Peyer's patch (tissue), 4 donors: ENCODE measurements around the gene PTTG2. TPM values are rescaled to one million over a fixed set of nuclear protein-coding genes. Genes with fewer than 3 reads are reported as not detected.
A peak's percentile ranks its signal among the peaks of the same experiment; 100 is the strongest.

ENCODE experiments used
- DNase-seq, 3 donors: peaks; one replicate each; pipeline ENCODE4 v3.0.0-alpha.2; 2017 to 2019
- H3K27ac ChIP-seq, 4 donors: fragments of 200-600 bp; sonication (generic); one replicate each; pipeline ENCODE4 v1.5.1; 2016 to 2019
- H3K27me3 ChIP-seq, 2 donors: fragments of 200-600 bp; sonication (generic); one replicate each; pipeline ENCODE4 v1.5.1; 2019
- H3K36me3 ChIP-seq, 3 donors: fragments of 200-600 bp; sonication (generic); one replicate each; pipeline ENCODE4 v1.5.1; 2016 to 2019
- H3K4me1 ChIP-seq, 4 donors: fragments of 200-600 bp; sonication (generic); one replicate each; pipeline ENCODE4 v1.5.1; 2016 to 2019
- H3K4me3 ChIP-seq, 4 donors: fragments of 200-600 bp; sonication (generic); 1 replicate in 3 of 4; 2 replicates in 1 of 4; pipeline ENCODE4 v1.5.1; 2016 to 2019; ENCODE audit warnings: mild to moderate bottlenecking in 1 of 4
- H3K9me3 ChIP-seq, 4 donors: fragments of 200-600 bp; sonication (generic); one replicate each; pipeline ENCODE4 v1.5.1; 2016 to 2019; ENCODE audit warnings: mild to moderate bottlenecking in 1 of 4
- POLR2A ChIP-seq, 2 donors: fragments of 450-650 bp; IDR thresholded peaks; one replicate each; pipeline ENCODE4 v1.5.1; 2017; ENCODE audit warnings: antibody characterized with exemption in 2 of 2, mild to moderate bottlenecking in 2 of 2, moderate library complexity in 2 of 2
- total RNA-seq, 4 donors: library from RNA; depleted of rRNA; stranded (reverse); fragments of >200 nt; gene quantifications; one replicate each; pipeline ENCODE4 v1.1.0, GENCODE V29; 2016
- TF ChIP-seq, protein P1 (sequence below), 6 experiments: fragments of 450-650 bp in 4 of 6; fragments of 200-600 bp in 2 of 6; sonication (generic) in 1 of 6; IDR thresholded peaks; one replicate each; pipeline ENCODE4 v1.5.1; 2017 to 2019; ENCODE audit warnings: antibody characterized with exemption in 6 of 6, mild to moderate bottlenecking in 3 of 6, moderate library complexity in 1 of 6

Gene PTTG2
- total RNA-seq, 4 donors from 2014 or later: 2.5 to 8.3 TPM; not detected in 2

DNA sequence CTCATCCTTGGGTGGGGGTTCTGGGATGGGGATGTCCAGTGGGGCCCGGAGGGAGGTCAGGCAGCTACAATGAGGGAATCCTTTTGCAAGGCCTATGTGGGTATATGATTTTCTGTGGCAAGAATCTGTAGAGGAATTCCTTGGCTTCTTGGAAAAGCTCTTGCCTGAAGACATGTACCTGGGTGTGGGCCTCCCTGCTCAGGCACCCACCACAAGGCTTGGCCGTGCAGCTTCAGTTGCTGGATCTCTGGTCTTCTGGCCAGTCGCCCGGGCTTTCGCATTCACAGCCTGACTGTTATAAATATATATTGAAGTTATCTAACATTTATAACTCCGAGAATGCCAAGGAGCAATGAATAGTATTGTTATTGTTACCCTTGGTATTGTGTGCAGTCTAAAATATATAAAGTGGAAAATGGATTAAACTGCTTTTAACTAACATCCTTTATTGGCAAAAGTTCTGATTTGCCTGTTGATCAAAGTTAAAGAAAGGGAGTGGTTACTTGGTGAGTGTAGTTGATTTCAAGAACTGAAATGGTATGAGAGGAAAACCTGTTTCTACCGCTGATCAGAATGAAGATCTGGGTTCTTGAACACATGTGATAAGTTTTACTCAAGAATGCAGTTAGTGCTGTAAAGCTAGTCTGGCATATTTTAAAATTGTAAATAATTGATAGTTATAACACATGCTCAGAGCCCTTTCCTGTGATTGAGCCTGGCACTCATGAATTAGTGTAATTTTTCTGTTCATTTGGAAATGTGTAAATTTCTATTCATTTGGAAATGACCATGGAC is 36.0 kb downstream of the PTTG2 start:
- Histone ChIP-seq H3K27me3 (no peaks in the 10 kb centered on the region), H3K4me3 (no peak overlapping the region), H3K4me1 (peaks cover 0 to 28% (median 0%) of the 10 kb centered on the region in 4 donors), H3K27ac (no peak overlapping the region), H3K36me3 (no peaks in the 10 kb centered on the region), H3K9me3 (no peaks in the 10 kb centered on the region)
- TF ChIP-seq, protein P1, sequence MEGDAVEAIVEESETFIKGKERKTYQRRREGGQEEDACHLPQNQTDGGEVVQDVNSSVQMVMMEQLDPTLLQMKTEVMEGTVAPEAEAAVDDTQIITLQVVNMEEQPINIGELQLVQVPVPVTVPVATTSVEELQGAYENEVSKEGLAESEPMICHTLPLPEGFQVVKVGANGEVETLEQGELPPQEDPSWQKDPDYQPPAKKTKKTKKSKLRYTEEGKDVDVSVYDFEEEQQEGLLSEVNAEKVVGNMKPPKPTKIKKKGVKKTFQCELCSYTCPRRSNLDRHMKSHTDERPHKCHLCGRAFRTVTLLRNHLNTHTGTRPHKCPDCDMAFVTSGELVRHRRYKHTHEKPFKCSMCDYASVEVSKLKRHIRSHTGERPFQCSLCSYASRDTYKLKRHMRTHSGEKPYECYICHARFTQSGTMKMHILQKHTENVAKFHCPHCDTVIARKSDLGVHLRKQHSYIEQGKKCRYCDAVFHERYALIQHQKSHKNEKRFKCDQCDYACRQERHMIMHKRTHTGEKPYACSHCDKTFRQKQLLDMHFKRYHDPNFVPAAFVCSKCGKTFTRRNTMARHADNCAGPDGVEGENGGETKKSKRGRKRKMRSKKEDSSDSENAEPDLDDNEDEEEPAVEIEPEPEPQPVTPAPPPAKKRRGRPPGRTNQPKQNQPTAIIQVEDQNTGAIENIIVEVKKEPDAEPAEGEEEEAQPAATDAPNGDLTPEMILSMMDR (IDR thresholded peaks at IDR 0.05): no peak
- no peak for TF ChIP-seq POLR2A (IDR thresholded peaks at IDR 0.05)
- peak in 1 of 3 donors; percentile 61 for DNase-seq

DNA sequence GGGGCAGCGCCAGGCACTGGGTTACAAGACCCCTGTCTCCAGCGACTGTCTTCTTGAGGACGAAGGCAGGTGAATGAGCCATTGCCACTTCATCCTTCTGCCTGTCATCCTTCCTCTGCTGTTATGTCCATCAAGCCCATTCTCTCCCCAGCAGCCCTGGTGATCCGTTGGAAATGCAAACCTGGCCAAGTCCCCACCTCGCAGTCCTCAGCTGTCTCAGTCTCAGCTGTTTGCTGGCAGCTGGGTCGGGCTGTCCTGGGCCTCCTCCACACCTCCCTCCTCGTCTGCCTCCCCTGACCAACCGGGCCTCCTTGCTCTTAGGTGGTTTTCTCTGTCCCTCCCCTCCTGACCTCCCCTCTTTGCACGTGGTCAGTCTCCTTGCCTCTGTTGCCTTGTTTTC is 38.0 kb downstream of the PTTG2 start:
- peaks cover 0 to 23% (median 0%) of the 10 kb centered on the region in 4 donors for H3K4me1 ChIP-seq
- no peak overlapping the region for H3K27ac ChIP-seq
- no peaks in the 10 kb centered on the region for H3K27me3 ChIP-seq
- H3K9me3 ChIP-seq: no peaks in the 10 kb centered on the region
- TF ChIP-seq, protein P1 (IDR thresholded peaks at IDR 0.05): no peak
- TF ChIP-seq POLR2A (IDR thresholded peaks at IDR 0.05): no peak
- H3K4me3 ChIP-seq: no peak overlapping the region
- no peaks in the 10 kb centered on the region for H3K36me3 ChIP-seq
- DNase-seq: no peak

DNA sequence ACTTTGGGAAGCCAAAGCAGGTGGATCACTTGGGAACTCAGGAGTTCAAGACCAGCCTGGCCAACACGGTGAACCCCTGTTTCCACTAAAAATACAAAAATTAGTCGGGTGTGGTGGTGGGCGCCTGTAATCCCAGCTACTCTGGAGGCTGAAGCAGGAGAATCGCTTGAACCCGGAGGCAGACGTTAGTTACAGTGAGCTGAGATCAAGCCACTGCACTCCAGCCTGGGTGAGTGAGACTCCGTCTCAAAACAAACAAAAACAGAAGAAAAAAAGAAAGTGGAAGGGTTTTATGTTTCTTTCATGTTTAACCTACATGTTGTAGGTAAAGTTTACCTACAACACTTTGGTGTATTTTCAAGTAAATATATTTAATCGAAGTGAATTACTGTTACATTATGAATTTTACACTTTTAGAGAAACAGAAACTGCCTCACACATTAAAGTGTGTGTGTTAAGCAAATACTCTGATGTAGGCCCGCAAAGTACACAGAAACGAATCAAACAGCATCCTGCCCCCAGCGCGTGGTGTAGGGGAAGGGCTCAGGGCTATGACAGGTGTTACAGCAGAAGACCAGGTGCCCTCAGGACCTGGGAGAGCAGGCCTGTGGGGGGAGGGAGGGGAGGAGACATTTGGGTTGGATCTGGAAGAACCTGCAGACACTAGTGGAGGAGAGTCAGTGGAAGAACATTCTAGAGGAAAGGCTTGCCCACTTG is 39.0 kb downstream of the PTTG2 start:
- TF ChIP-seq, protein P1 (IDR thresholded peaks at IDR 0.05): no peak
- no peak for TF ChIP-seq POLR2A (IDR thresholded peaks at IDR 0.05)
- Histone ChIP-seq H3K9me3 (no peaks in the 10 kb centered on the region), H3K4me3 (no peak overlapping the region), H3K27ac (no peak overlapping the region), H3K4me1 (peaks cover 0 to 23% (median 0%) of the 10 kb centered on the region in 4 donors), H3K27me3 (no peaks in the 10 kb centered on the region), H3K36me3 (no peaks in the 10 kb centered on the region)
- no peak for DNase-seq

DNA sequence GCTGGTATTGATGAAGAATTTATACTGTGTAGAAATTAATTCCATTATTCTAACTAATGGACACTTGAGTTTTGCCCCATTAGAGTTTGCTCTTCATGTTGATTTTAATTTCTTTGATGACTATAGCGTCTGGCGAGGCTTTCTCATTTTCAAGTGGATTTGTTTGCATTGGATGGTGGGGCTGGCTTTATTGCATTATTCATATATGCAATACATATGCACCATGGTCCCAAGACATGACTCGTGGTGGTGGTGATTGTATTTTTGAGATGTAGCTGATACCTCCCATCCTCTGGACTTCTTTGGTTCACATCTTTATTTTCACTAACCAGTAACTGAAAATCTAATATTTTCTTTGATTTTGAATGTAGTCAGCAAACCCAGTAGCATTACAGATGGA is 39.8 kb downstream of the PTTG2 start:
- Histone ChIP-seq H3K27me3 (no peaks in the 10 kb centered on the region), H3K36me3 (no peaks in the 10 kb centered on the region), H3K4me3 (no peak overlapping the region), H3K27ac (no peak overlapping the region), H3K9me3 (no peaks in the 10 kb centered on the region), H3K4me1 (peaks cover 0 to 21% (median 0%) of the 10 kb centered on the region in 4 donors)
- TF ChIP-seq, protein P1 (IDR thresholded peaks at IDR 0.05): no peak
- no peak for TF ChIP-seq POLR2A (IDR thresholded peaks at IDR 0.05)
- no peak for DNase-seq

DNA sequence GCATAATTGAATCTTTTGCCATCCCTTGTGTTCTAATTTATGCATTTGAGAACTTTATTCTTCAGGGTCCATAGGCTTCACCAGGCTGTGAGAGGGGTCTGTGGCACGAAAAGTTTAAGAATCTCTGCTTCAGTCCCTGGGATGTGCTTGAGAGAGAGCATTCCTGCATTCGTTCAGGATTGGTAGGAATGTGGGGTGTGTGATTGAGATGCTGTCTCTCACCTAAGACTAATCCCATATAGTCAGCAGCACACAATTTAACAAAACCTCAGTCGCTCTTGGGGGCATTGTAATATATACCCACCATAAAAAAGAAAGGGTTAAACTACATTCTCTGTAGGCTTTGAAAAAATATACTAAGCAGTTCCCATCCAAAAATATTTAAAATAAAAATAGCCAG is 41.7 kb downstream of the PTTG2 start:
- Histone ChIP-seq H3K4me3 (no peak overlapping the region), H3K27me3 (no peaks in the 10 kb centered on the region), H3K36me3 (no peaks in the 10 kb centered on the region), H3K9me3 (no peaks in the 10 kb centered on the region), H3K27ac (no peak overlapping the region), H3K4me1 (peaks cover 0 to 11% (median 0%) of the 10 kb centered on the region in 4 donors)
- TF ChIP-seq, protein P1 (IDR thresholded peaks at IDR 0.05): no peak
- TF ChIP-seq POLR2A (IDR thresholded peaks at IDR 0.05): no peak
- no peak for DNase-seq
